ENCODE data around the gene VMAC.

VMAC gene

DNA sequence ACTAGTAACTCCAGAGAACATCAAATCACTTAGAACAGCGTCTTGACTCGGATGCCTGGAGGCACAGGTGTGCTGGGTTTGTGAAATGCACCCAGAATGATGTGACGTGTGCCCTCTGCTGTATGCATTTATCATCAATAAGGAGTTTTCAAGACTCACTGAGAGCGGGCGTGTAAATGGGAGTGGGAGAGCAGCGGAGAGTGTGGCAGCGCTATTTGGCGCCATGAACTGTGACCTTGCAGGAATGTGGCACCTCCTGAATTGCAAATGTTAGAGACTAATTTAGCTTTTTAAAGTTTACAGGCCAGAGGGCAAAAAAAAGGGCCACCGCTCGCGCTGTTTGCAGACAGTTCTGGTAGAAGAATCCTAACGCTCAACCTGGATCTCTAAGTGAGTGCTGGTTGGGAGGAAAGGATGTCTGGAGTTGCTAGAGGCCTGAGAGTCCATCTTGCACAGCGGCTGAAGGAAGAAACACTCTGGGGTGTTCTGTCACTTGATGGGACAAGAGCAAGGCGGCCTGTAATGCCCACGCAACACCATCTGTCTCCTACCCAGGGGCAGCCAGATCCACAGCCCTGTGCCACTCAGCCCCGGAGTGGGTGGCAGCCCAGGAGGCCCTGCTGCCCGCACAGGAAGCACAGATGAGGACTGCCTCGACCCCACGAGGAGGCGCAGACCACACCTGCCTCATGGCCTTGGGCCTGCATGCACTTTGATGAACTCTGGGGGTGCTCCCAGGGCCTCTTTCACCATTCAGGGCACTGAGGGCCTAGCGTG lies 53.6 kb downstream of the VMAC start:
- DNase-seq = no peak
- H3K27ac ChIP-seq (ENCODE audit: insufficient read depth in 1 of 2, low read depth in 1 of 2, low read length in 2 of 2, poor library complexity in 1 of 2, severe bottlenecking in 2 of 2) = peak overlapping the region in 1 of 2 experiments; percentile 39
- H3K9me3 ChIP-seq (ENCODE audit: control extremely low read depth in 1 of 5, control insufficient read depth in 4 of 5, insufficient read depth in 2 of 5, low read depth in 1 of 5, low read length in 4 of 5) = no peaks in the 10 kb centered on the region
- 86% methylated on average over 18 of the region's 21 CpGs for WGBS (ENCODE audit: insufficient coverage)
- CTCF ChIA-PET = interaction anchor here (0.9 kb wide), 2 partner anchors 15 to 154 kb away, joined by 3 read pairs; no protein-coding TSS in a partner anchor
- H3K4me3 ChIP-seq (ENCODE audit: control insufficient read depth in 1 of 7, extremely low read depth in 1 of 7, insufficient read depth in 4 of 7, low read depth in 2 of 7, low read length in 6 of 7) = no peak overlapping the region
- peaks cover 0 to 10% (median 3%) of the 10 kb centered on the region in 4 experiments for H3K36me3 ChIP-seq (ENCODE audit: control insufficient read depth in 4 of 4, insufficient read depth in 4 of 4, low read length in 3 of 4)
- no peaks in the 10 kb centered on the region for H3K27me3 ChIP-seq (replicated peaks in 2 of 5; ENCODE audit: control insufficient read depth in 4 of 5, insufficient read depth in 5 of 5, low read length in 4 of 5)
- POLR2A ChIA-PET = no interaction called here
- peaks cover 5 to 65% (median 44%) of the 10 kb centered on the region in 4 experiments for H3K4me1 ChIP-seq (ENCODE audit: control extremely low read depth in 1 of 4, control insufficient read depth in 4 of 4, insufficient read depth in 4 of 4, low read length in 3 of 4)

DNA sequence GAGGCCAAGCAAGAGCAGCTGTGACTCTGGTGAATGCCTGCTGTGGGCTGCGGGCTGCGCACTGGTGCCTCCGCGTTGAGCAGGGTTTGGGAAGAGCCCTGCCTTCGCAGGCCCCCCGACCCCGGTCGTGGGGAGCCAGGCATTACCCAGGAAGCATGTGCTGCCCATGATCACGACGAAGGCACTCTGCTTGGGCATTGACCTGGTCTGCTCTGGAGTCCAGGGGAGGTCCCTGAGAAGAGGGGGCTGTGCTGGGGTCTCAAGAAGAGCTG lies 54.1 kb downstream of the VMAC start:
- Histone ChIP-seq H3K4me1 (ENCODE audit: control extremely low read depth in 1 of 4, control insufficient read depth in 4 of 4, insufficient read depth in 4 of 4, low read length in 3 of 4) (peaks cover 0 to 65% (median 42%) of the 10 kb centered on the region in 4 experiments), H3K27me3 (replicated peaks in 2 of 5; ENCODE audit: control insufficient read depth in 4 of 5, insufficient read depth in 5 of 5, low read length in 4 of 5) (no peaks in the 10 kb centered on the region), H3K36me3 (ENCODE audit: control insufficient read depth in 4 of 4, insufficient read depth in 4 of 4, low read length in 3 of 4) (peaks cover 0 to 10% (median 3%) of the 10 kb centered on the region in 4 experiments), H3K4me3 (ENCODE audit: control insufficient read depth in 1 of 7, extremely low read depth in 1 of 7, insufficient read depth in 4 of 7, low read depth in 2 of 7, low read length in 6 of 7) (no peak overlapping the region), H3K27ac (ENCODE audit: insufficient read depth in 1 of 2, low read depth in 1 of 2, low read length in 2 of 2, poor library complexity in 1 of 2, severe bottlenecking in 2 of 2) (peak overlapping the region in 1 of 2 experiments; percentile 39), H3K9me3 (ENCODE audit: control extremely low read depth in 1 of 5, control insufficient read depth in 4 of 5, insufficient read depth in 2 of 5, low read depth in 1 of 5, low read length in 4 of 5) (no peaks in the 10 kb centered on the region)
- POLR2A ChIA-PET = no interaction called here
- CTCF ChIA-PET = no interaction called here
- DNase-seq = no peak
- 85% methylated on average over 8 of the region's 10 CpGs for WGBS (ENCODE audit: insufficient coverage)

DNA sequence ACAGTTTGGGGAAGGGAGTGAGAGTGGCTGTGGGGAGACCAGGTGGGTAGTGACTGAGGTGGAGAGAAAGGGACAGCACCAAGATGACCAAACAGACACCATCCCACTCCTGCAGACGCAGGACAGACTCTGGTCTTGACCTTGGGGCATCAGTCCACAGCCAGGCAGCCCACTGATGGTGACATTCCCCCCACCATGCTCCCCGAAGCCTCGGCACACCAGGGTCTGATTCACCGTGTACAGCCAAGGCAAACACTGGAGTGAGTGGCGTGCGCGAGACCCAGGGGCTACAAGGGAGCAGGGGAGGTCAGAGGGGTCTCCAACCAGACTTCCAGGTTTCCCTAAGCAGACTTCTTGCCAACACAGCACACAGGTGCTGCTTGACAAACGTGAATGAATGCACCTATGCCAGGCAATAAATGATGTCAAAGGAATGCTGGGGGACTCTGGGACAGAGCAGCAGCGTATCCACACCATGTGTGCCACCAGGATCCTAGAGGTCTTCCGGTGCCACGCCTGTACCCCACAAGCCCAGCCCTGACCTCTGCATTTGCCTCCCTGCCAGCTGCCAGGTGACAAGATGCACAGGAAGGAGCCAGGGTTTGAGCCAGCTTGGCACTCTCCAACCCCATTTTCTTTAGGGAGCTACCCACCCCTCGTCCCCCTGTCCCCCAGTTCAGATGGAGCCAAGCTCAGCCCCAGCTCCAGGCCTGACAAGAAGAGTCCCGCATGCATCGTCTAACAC lies 54.8 kb downstream of the VMAC start:
- CTCF ChIA-PET = interaction anchor here (1.1 kb wide), 1 partner anchor 9 kb away, joined by 3 read pairs; no protein-coding TSS in a partner anchor
- H3K4me1 ChIP-seq (ENCODE audit: control extremely low read depth in 1 of 4, control insufficient read depth in 4 of 4, insufficient read depth in 4 of 4, low read length in 3 of 4) = peaks cover 0 to 64% (median 39%) of the 10 kb centered on the region in 4 experiments

More for the DNA sequence above, 54.8 kb downstream of the VMAC start:
- Histone ChIP-seq H3K36me3 (ENCODE audit: control insufficient read depth in 4 of 4, insufficient read depth in 4 of 4, low read length in 3 of 4) (peaks cover 0 to 10% (median 3%) of the 10 kb centered on the region in 4 experiments), H3K27ac (ENCODE audit: insufficient read depth in 1 of 2, low read depth in 1 of 2, low read length in 2 of 2, poor library complexity in 1 of 2, severe bottlenecking in 2 of 2) (peak overlapping the region in 1 of 2 experiments; percentile 39), H3K4me3 (ENCODE audit: control insufficient read depth in 1 of 7, extremely low read depth in 1 of 7, insufficient read depth in 4 of 7, low read depth in 2 of 7, low read length in 6 of 7) (no peak overlapping the region), H3K27me3 (replicated peaks in 2 of 5; ENCODE audit: control insufficient read depth in 4 of 5, insufficient read depth in 5 of 5, low read length in 4 of 5) (no peaks in the 10 kb centered on the region), H3K9me3 (ENCODE audit: control extremely low read depth in 1 of 5, control insufficient read depth in 4 of 5, insufficient read depth in 2 of 5, low read depth in 1 of 5, low read length in 4 of 5) (no peaks in the 10 kb centered on the region)
- DNase-seq = no peak
- POLR2A ChIA-PET = no interaction called here
- 96% methylated on average over 13 of the region's 14 CpGs for WGBS (ENCODE audit: insufficient coverage)
